Endothelial cell of umbilical vein (primary cell): ENCODE measurements around the gene CERS6. TPM values are rescaled to one million over a fixed set of nuclear protein-coding genes. Genes with fewer than 3 reads are reported as not detected.

Experiments
- BruUV-seq: library from RNA; stranded (reverse); fragments of 400-500 nt; replicated peaks from 2 replicates; lab custom pipeline; 2021; lab: Mats Ljungman, UMichigan
- CTCF ChIA-PET: fragments of 300-600, 350-600 bp; sonication (Branson Sonifier 250); formaldehyde crosslinking; loops from one replicate; lab custom pipeline; 2021; ENCODE audit warnings: antibody characterized with exemption, inconsistent platforms; lab: Charles Lee
- POLR2A ChIA-PET: fragments of 300-600, 350-600 bp; sonication (Branson Sonifier 250); formaldehyde crosslinking; loops from one replicate; lab custom pipeline; 2021; ENCODE audit warnings: antibody characterized with exemption, inconsistent platforms; lab: Charles Lee
- DNase-seq: peaks from one replicate; pipeline ENCODE4 v3.0.0-alpha.2; 2011; ENCODE audit warnings: low read depth, low spot score
- FAIRE-seq: peaks from 2 replicates; lab custom pipeline; 2011; peaks lifted over from hg19 to GRCh38; lab: Jason Lieb, UNC
- H2AFZ ChIP-seq: 2 replicates; pipeline ENCODE4 v1.6.0; 2012; ENCODE audit warnings: low read depth, low read length, control low read depth, inconsistent platforms
- H3K27ac ChIP-seq: 2 replicates; pipeline ENCODE4 v1.5.1; 2011; ENCODE audit warnings: low read depth, mild to moderate bottlenecking, control low read depth, low read length, moderate library complexity; ENCODE audit not compliant: insufficient read depth
- H3K27me3 ChIP-seq, 2 experiments: 2 replicates each; pipeline versions ENCODE4 v1.6.0 to v1.6.1; 2011; ENCODE audit warnings: low read length in 2 of 2, mixed read lengths in 1 of 2; ENCODE audit not compliant: control insufficient read depth in 2 of 2, insufficient read depth in 2 of 2
- H3K36me3 ChIP-seq, 2 experiments: 2 replicates in 1 of 2; 3 replicates in 1 of 2; pipeline ENCODE4 v1.5.1; 2011; ENCODE audit warnings: low read length in 2 of 2, mild to moderate bottlenecking in 1 of 2, moderate library complexity in 1 of 2; ENCODE audit not compliant: control insufficient read depth in 2 of 2, insufficient read depth in 2 of 2; ENCODE audit errors: extremely low read depth in 1 of 2
- H3K4me1 ChIP-seq: 3 replicates; pipeline ENCODE4 v1.5.1; 2011; ENCODE audit warnings: mild to moderate bottlenecking, low read length; ENCODE audit not compliant: control insufficient read depth, insufficient read depth; ENCODE audit errors: extremely low read depth
- H3K4me2 ChIP-seq: 2 replicates; pipeline ENCODE4 v1.6.1; 2011; ENCODE audit warnings: low read length, control low read depth, mixed read lengths; ENCODE audit not compliant: insufficient read depth
- H3K4me3 ChIP-seq, 3 experiments: fragments of 200-600 bp in 1 of 3; sonication (generic), shearing (Covaris generic) in 1 of 3; replicated peaks in 1 of 3; 2 replicates each; pipeline ENCODE4 v1.5.1; 2011 to 2016; ENCODE audit warnings: control low read depth in 3 of 3, low read length in 3 of 3, mild to moderate bottlenecking in 2 of 3, inconsistent platforms in 1 of 3, low read depth in 1 of 3, moderate library complexity in 1 of 3; ENCODE audit not compliant: insufficient read depth in 1 of 3
- H3K79me2 ChIP-seq: 2 replicates; pipeline ENCODE4 v1.6.0; 2012; ENCODE audit warnings: low read length, inconsistent platforms; ENCODE audit not compliant: control insufficient read depth, insufficient read depth
- H3K9ac ChIP-seq: replicated peaks from 2 replicates; pipeline ENCODE3; 2011; ENCODE audit warnings: low read length, control low read depth; ENCODE audit not compliant: insufficient read depth; ENCODE audit errors: extremely low read depth
- H3K9me1 ChIP-seq: replicated peaks from 3 replicates; pipeline ENCODE4 v1.6.0; 2011; ENCODE audit warnings: mild to moderate bottlenecking, low read length; ENCODE audit not compliant: control insufficient read depth, insufficient read depth; ENCODE audit errors: extremely low read depth
- H3K9me3 ChIP-seq: replicated peaks from 2 replicates; pipeline ENCODE4 v1.5.1; 2012; ENCODE audit warnings: low read length, inconsistent platforms; ENCODE audit not compliant: control insufficient read depth, insufficient read depth
- H4K20me1 ChIP-seq: replicated peaks from 2 replicates; pipeline ENCODE3; 2011; ENCODE audit warnings: mild to moderate bottlenecking, low read length; ENCODE audit not compliant: control insufficient read depth, insufficient read depth; ENCODE audit errors: extremely low read depth
- CTCF ChIP-seq, 2 donors: IDR thresholded peaks; 1 replicate in 1 of 2; 2 replicates in 1 of 2; pipeline ENCODE4 v1.5.1; 2011; ENCODE audit warnings: low read length in 2 of 2, mild to moderate bottlenecking in 2 of 2, moderate library complexity in 2 of 2, control low read depth in 1 of 2, inconsistent platforms in 1 of 2, low read depth in 1 of 2; ENCODE audit not compliant: insufficient read depth in 1 of 2; ENCODE audit errors: extremely low read depth in 1 of 2
- EZH2 ChIP-seq: IDR thresholded peaks from 2 replicates; pipeline ENCODE4 v1.6.1; 2012; ENCODE audit warnings: borderline replicate concordance, low read depth, mild to moderate bottlenecking, moderate library complexity, low read length, inconsistent platforms; ENCODE audit not compliant: severe bottlenecking
- FOS ChIP-seq: IDR thresholded peaks from 2 replicates; pipeline ENCODE4 v1.6.1; 2011; ENCODE audit warnings: mild to moderate bottlenecking, low read length, moderate library complexity, borderline replicate concordance; ENCODE audit not compliant: insufficient read depth
- JUN ChIP-seq: IDR thresholded peaks from 2 replicates; pipeline ENCODE4 v1.6.1; 2011; ENCODE audit warnings: borderline replicate concordance, low read depth; ENCODE audit not compliant: insufficient read length, insufficient read depth
- MAX ChIP-seq: IDR thresholded peaks from 2 replicates; pipeline ENCODE4 v1.6.1; 2011; ENCODE audit not compliant: insufficient read depth, insufficient read length
- MYC ChIP-seq: IDR thresholded peaks from one replicate; pipeline ENCODE4 v1.6.1; 2011; ENCODE audit warnings: mild to moderate bottlenecking, low read depth, low read length
- POLR2A ChIP-seq: IDR thresholded peaks from 2 replicates; pipeline ENCODE4 v1.6.1; 2012; ENCODE audit warnings: low read depth, mild to moderate bottlenecking, control low read depth, low read length
- POLR2AphosphoS5 ChIP-seq: IDR thresholded peaks from 2 replicates; pipeline ENCODE4 v1.6.1; 2012; ENCODE audit warnings: low read depth, mild to moderate bottlenecking, control low read depth, low read length, moderate library complexity; ENCODE audit not compliant: insufficient read depth
- dilution Hi-C: fragments of 300-500 bp; cut with MboI; formaldehyde crosslinking; loops from one replicate; pipeline ENCODE4 v1.15.0; 2019; ENCODE audit warnings: low sequenced_read_pairs; ENCODE audit not compliant: extremely low pct_ligation_motif_present
- intact Hi-C: fragments of 100-400 bp; cut with micrococcal nuclease; formaldehyde crosslinking; loops from one replicate; pipeline ENCODE4 v1.10.0; 2022
- polyA plus RNA-seq, 4 experiments: library from polyadenylated mRNA; depleted of rRNA in 3 of 4; stranded (reverse) in 3 of 4; unstranded in 1 of 4; fragments of >200 nt; gene quantifications; 2 replicates each; pipeline versions ENCODE4 v1.2.1 to v1.2.3, GENCODE V29; 2011 to 2012; ENCODE audit warnings: missing spikeins in 1 of 4
- total RNA-seq: library from RNA; stranded (reverse); gene quantifications from 2 replicates; pipeline ENCODE4 v1.2.3, GENCODE V29; 2021

Gene CERS6
- total and polyA plus RNA-seq, 2 donors (not counting 3 experiments of a cell fraction or from before 2014, with no cell fraction given), result 2.7 to 11.7 TPM

- Histone ChIP-seq H3K27me3 (no peaks in the 10 kb centered on the region), H3K36me3 (no peaks in the 10 kb centered on the region), H3K79me2 (no peaks in the 10 kb centered on the region), H2AFZ (no peak overlapping the region), H3K9me3 (no peaks in the 10 kb centered on the region), H3K9me1 (no peaks in the 10 kb centered on the region), H3K4me2 (no peak overlapping the region), H3K9ac (no peak overlapping the region), H3K4me1 (no peaks in the 10 kb centered on the region), H4K20me1 (no peaks in the 10 kb centered on the region), H3K27ac (no peak overlapping the region), H3K4me3 (no peak overlapping the region)
- ChIA-PET CTCF (interaction anchor here (0.8 kb wide), 1 partner anchor 11 kb away, joined by 6 read pairs; no protein-coding TSS in a partner anchor), POLR2A (no interaction called here)
- FAIRE-seq (no peak), DNase-seq (no peak)
- dilution Hi-C loops (no loop called here), intact Hi-C loops (no loop called here)
- BruUV-seq, result no TSS peak
- no peak for TF ChIP-seq MAX
- TF ChIP-seq MYC, result no peak
- no peak for TF ChIP-seq JUN
Measured at GRCh38 chr2:168697668-168698121, 241.6 kb downstream of the CERS6 start.

GRCh38 chr2:168698969-168699368 lies 242.9 kb downstream of the CERS6 start:
- TF ChIP-seq MAX (no peak), EZH2 (no peak), CTCF (IDR thresholded peaks at IDR 0.05; ENCODE audit: extremely low read depth in 1 of 2, insufficient read depth in 1 of 2, low read depth in 1 of 2, low read length in 2 of 2) (no peak), MYC (no peak), JUN (no peak), FOS (no peak), POLR2A (no peak), POLR2AphosphoS5 (no peak)
- Histone ChIP-seq H3K79me2 (no peaks in the 10 kb centered on the region), H3K36me3 (no peaks in the 10 kb centered on the region), H3K9ac (no peak overlapping the region), H3K9me3 (no peaks in the 10 kb centered on the region), H2AFZ (no peak overlapping the region), H3K4me1 (no peaks in the 10 kb centered on the region), H4K20me1 (no peaks in the 10 kb centered on the region), H3K9me1 (no peaks in the 10 kb centered on the region), H3K4me2 (no peak overlapping the region), H3K4me3 (no peak overlapping the region), H3K27me3 (no peaks in the 10 kb centered on the region), H3K27ac (no peak overlapping the region)
- FAIRE-seq, result no peak
- intact Hi-C loops, result no loop called here
- DNase-seq, result no peak
- dilution Hi-C loops, result no loop called here
- ChIA-PET POLR2A (no interaction called here), CTCF (no interaction called here)
- BruUV-seq, result no TSS peak
